HG02938 (cell line): ENCODE measurements around the gene ARSI.

Source experiments
- ATAC-seq: cut with Tn5 transposase; IDR thresholded peaks from one replicate; pipeline ENCODE4 v1.9.1; 2021; ENCODE audit warnings: mild to moderate bottlenecking, moderate library complexity; ENCODE audit not compliant: unreplicated experiment

The ARSI gene

DNA sequence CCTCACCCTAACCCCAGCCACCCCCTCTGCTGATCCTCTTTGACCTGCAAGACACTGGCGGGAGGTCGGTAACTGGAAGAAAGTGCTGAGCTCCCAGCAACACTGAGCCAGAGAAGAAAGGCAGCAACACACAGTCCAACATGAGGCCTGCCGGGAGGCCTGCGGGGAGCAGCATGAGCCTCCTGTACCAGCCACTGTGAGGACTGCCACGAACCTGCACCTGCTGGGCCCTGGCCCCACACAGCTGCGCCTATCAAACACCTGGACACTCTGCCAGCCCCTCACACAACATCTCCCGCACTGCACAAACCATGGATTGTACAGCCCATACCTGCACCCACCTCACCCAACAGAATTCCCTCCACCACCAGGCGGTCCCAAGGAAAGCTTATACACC is 31.4 kb downstream of the ARSI start:
- no peak for ATAC-seq

- no peak for ATAC-seq
Measured at GRCh38 chr5:150270541-150271295, 32.0 kb downstream of the ARSI start.

- no peak for ATAC-seq
Measured at GRCh38 chr5:150266871-150267291, 35.8 kb downstream of the ARSI start.

DNA sequence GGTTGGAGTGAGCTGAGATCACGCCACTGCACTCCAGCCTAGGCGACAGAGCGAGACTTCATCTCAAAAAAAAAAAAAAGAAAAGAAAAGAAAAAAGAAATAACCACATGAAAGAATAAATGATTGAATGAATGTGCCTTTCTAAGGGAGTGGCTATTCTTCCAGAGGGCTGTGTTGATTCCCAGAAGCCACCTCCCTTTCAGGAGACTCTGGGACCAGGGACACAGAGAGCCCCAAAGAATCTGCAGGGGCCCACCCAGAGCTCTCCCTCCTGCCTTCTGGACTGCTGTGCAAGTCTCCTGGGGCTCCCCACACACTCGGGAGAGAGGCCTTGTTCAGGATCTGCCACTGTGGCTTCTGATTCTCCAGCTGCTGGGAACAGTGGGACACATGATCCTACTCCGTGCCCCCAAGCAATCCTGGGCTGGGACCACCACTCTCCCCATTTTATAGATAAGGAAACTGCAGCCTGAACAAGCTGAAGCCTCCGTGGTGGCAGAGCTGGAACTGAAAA is 36.8 kb downstream of the ARSI start:
- ATAC-seq: no peak

DNA sequence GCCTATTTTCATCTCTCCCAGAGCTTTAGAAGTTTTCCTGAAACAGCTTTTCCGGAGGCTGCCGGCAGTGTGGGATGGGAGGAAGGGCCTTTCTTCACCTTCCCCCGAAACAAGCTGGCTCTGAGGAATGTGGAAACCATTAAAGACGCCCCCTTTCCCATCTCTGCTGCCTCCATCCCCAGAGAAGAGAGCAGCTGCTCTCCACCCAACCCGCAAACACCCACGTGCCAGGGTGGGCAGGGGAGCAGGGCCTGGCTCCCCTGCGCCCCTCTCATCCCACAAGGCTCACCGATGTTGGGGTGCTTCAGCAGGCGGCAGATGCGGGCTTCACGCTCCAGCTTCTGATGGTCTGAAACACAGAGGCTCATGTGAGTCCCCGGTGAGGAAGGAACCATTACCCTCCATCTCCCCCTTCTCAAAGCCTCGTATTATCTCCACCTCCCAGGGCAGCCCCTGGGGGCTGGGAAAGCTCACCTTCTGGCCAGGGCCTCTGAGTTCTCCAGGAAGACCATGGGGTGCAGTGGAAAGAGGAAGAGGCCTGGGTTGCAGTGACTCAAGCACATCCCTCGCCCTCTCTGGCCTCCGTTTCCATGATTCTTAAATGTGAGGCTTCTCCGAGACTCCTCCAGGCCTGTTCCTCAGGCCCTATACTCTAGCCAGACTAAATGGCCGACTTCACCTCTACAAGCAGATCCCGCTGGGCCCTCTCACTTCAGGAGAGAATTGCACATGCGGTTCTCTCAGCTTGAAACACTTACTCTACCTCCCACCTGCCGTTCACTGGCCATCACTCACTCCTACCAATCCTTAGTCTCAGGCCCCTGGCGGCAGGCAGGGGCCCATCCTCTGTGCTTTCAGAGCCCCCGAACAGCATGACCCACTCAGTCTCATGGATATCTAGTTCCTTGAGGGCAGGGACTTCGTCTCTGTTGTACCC is 37.8 kb downstream of the ARSI start:
- no peak for ATAC-seq

DNA sequence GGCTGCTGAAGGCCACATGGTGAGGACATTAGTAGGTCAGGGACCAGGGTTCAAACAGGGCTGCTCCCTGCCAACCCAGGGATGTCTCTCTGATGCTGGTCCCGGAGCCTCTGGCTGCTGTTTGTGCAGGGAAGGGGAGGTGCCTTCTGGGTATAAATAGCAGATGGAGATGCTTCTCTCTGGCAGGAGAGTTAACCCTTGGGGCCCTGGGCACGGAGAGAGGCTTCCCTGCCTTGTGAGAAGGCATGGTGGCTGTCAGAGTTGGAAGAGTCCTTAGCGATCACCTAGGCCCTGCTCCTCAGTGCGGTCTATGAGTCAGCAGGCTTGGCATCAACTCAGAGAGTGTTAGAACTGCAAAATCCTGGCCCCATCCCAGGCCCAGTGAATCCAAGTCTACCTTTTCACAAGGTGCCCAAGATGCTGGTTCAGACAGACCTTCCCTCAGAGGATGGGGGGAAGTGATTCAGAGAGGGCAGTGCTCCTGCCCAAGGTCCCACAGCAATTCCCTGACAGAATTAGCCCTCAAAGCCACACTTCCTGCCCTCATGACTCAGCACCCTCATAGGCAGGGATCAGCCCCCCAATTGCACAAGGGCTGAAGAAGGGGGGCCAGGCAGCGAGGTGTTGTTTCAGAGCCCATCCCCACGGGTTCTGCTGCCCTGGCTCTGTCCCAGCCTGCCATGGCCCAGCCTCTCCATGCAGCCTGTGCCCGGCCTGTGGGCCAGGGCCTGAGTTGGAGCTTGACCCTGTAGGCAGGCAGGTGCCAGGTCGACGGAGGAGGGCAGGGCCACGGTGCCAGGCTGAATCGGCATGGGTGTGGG is 38.7 kb downstream of the ARSI start:
- ATAC-seq: no peak

DNA sequence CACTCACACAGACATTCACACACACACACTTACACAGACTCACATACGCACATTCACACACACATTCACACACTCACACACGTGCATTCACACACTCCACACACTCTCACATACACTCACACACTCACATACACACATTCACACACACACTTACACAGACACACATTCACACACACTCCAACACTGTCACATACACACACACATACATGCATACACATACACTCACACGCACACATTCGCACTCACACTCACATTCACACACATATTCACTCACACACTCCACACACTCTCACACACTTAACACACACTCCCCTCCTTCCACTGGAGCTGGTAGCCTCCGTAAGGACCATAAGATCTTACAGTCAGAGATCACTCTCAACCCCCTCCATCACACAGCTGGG is 39.3 kb downstream of the ARSI start:
- ATAC-seq: no peak

DNA sequence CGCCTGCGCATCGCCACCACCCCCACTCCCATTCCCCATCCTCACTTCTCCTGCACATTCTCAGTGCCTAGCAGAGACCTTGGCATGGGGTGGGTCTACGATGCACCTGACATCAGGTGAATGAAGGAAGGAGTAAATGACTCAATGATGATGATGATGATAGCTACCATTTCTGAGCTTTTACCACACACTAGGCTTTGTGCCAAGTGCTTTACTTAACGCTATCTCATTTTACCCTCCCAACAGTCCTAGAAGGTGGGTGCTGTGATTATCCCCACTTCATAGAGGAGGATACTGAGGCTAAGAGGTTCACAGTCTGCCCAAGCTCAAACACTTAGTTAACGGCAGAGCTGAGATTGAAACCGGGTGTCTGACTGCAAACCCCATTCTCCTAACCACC is 40.2 kb downstream of the ARSI start:
- no peak for ATAC-seq

- ATAC-seq: no peak
Measured at GRCh38 chr5:150261231-150261630, 41.5 kb downstream of the ARSI start.

GRCh38 chr5:150258130-150258529 is 44.6 kb downstream of the ARSI start:
- no peak for ATAC-seq

GRCh38 chr5:150257424-150257823 is 45.3 kb downstream of the ARSI start:
- no peak for ATAC-seq

DNA sequence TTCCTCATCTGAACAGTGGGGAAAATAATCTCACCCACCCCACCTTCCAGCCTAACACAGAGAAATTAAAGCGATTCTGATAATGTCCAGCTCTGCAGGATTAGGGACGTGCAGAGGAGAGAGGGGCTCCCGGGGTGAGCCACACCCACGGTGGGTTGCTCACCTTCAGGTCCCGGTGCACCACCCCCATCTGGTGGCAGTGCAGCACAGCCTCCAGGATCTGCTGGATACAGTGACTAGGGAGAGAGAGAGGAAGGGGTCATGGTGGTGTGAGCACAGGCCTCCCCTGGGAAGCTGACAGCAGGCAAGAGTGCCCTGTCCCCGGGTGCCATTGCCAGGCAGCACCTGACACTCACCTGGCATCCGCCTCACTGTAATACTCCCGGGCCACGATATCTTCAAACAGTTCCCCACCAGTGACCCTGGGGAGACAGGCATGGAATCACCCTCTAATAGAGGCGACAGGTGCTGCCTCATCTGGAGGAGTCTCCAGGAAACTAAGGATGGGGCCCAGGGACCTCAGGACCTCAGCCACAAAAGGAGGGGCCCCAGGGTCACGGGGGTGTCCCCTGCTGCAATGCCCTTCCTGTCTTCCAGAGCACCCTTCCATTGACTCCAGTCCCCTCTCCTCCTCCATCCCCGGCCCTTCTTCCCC is 46.2 kb downstream of the ARSI start:
- ATAC-seq: no peak

DNA sequence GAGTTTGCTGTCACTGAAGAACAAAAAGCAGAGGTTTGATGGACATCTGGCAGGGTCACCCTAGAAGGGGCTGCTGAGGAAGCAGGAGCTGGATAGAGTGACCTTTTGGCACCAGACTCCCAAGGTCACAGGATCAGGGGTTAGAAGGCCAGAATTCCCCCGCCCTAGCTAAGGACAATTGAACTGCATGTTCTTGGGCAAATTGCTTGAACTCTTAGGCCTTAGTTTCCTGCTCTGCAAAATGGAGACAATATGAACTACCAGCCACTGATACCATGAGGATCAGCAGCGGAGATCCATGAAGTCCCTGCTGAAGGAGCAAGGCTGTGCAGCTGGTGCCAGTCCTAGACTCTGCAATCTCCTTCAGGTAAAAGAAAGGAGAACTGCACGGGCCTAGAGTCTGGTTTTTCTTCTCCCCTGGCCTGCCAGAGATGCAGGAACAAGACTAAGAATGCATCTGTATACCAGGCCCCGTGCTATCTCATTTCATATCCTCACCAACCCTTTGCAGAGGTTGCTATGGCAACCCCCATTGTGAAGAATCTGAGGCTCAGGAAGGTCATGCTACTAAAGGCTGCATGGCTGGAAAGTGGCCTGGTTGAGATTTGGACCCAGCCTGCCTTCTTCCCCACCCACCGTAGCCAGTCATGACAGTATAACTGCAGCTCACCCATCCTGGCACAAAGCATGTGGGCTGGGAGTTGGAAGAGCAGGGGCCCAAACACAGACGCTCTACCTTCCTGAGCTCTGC is 46.9 kb downstream of the ARSI start:
- ATAC-seq: no peak

- ATAC-seq: no peak
Measured at GRCh38 chr5:150254774-150255173, 47.9 kb downstream of the ARSI start.

DNA sequence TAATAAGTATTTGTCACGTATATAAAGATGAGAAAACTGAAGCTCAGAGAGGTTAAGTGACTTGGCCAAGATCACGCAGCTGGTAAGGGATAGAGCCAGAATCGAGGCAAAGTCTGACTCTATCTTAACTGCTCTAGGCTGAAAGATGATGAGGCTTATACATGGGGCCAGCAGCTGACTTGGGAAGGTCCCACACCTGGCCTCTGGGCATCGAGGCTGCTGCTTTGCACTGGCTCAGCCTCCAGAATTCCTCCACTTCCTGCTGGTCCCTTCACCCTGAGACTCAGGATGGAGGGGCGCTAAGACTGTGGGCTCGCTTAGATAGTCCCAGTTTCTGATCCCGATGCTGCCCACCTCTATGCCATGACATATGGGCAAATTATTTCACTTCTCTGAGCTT is 48.3 kb downstream of the ARSI start:
- no peak for ATAC-seq

DNA sequence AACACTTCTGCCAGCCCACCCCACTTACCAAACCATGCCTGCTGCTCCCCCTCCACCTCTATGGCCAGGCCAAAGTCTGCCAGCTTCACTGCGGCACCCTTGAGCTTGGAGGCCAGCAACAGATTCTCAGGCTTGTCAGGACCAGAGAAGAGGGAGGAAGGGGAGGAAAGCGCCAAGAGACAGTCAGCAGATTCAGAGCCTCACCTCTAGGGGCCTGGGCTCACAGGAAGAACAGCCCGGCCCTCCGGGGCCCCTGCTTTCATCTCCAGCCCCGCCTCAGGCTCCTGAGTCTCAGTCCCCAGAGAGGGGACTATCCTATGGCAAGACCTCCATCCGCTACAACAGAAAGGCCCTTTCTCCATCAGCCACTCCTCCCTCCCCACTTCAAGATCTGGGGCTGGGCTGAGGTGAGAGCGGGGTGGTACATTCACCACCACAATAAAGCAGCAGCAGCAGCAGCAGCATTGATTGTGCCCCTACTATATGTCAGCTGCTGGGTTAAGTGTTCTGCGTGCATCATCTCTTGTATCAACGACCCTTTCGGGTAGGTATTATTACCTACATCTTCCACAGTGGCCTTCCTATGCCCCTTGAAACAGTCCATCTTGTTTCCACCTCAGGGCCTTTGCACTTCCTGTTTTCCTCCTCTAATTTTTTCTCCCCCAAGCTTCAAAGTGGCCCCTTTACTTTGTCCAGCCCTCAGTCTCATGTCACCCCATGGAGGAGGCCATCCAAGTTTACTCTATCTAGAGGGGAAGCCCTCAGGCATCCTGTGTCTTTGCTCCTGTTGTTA is 49.1 kb downstream of the ARSI start:
- no peak for ATAC-seq

DNA sequence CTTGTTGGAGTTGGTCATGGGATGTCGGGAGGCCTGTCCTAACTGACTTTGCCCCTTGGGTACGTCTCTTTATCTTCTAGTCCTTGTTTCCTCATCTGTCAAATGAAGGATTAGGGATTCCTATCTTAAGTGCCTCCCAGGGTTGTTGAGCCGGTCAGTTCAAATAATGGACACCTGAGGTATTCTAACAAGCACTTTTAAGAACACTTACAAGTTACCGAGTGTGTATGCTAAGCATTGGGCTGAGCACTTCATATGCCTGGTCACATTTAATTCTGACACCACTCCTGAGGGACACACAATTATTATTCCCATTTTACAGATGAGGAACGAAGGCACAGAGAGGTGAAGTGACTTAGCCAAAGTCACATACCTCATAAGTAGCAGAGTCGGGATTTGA is 50.2 kb downstream of the ARSI start:
- ATAC-seq: no peak

GRCh38 chr5:150251504-150251903 is 51.2 kb downstream of the ARSI start:
- ATAC-seq: no peak

DNA sequence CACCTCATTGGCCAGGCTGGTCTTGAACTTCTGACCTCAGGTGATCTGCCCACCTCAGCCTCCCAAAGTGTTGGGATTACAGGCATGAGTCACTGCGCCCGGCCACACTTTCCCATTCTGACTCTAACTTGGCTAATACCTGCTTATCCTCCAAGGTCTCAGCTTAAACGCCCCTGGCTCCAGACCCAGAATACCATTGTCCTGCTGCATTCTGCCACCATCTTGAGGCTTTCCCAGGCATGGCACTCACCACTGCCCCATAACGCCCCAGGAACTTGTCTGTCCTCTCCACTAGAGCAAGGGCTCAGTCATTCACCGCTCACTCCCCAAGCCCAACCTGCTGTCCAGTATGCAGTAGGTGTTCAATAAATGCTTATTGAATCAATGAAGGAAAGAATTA is 53.0 kb downstream of the ARSI start:
- ATAC-seq: no peak
